ENCODE data around the gene XRCC1.

XRCC1 gene

DNA sequence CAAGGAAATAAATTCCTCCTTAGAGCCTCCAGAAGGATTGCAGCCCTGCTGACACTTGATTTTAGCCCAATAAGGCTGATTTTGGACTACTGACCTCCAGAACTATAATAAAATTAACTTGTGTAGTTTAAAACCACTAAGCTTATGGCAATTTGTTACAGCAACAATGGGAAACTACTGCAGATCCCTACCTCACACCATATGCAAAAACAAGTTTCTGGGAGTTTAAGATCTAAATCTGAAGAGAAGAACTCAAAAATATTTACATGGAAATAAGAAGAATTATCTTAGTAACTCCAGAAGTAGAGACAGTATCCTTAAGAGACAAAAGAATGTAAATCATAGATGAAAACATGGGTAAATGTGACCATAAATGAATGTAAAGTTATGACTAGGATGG lies 36.4 kb downstream of the XRCC1 start:
- Histone ChIP-seq H3K36me3 (ENCODE audit: control insufficient read depth in 1 of 2, insufficient read depth in 2 of 2, low read depth in 1 of 2, low read length in 2 of 2) (peaks cover 55 to 62% of the 10 kb centered on the region in 2 experiments), H3K9me3 (ENCODE audit: control insufficient read depth, low read length) (peaks cover 9% of the 10 kb centered on the region), H3K4ac (ENCODE audit: low read depth in 1 of 2, low read length in 2 of 2) (no peak overlapping the region), H3K79me1 (replicated peaks; ENCODE audit: low read length, poor library complexity, severe bottlenecking) (no peaks in the 10 kb centered on the region), H3K27me3 (ENCODE audit: control insufficient read depth in 1 of 2, insufficient read depth in 1 of 2, low read length in 2 of 2) (no peaks in the 10 kb centered on the region), H4K8ac (ENCODE audit: low read length) (no peak overlapping the region), H3K18ac (ENCODE audit: low read depth in 1 of 2, low read length in 2 of 2) (no peak overlapping the region), H2BK12ac (ENCODE audit: low read length in 2 of 2) (no peak overlapping the region), H2BK15ac (ENCODE audit: low read depth, poor library complexity, severe bottlenecking) (no peak overlapping the region), H3K4me3 (ENCODE audit: insufficient read depth in 1 of 2, low read depth in 1 of 2, low read length in 2 of 2) (no peak overlapping the region), H2BK120ac (ENCODE audit: low read depth, low read length) (no peak overlapping the region), H3K23ac (ENCODE audit: low read length in 2 of 2) (no peak overlapping the region), H3K27ac (ENCODE audit: low read length, poor library complexity, severe bottlenecking) (no peak overlapping the region), H2AFZ (ENCODE audit: low read depth, low read length) (no peak overlapping the region), H3K14ac (ENCODE audit: low read length in 2 of 2) (no peak overlapping the region), H4K91ac (ENCODE audit: low read length) (no peak overlapping the region), H2AK5ac (ENCODE audit: low read length, severe bottlenecking) (no peak overlapping the region), H3K9ac (ENCODE audit: low read length) (no peak overlapping the region), H3K4me1 (ENCODE audit: control insufficient read depth, insufficient read depth, low read depth, low read length) (peaks cover 4% of the 10 kb centered on the region), H2BK5ac (ENCODE audit: low read depth, low read length, poor library complexity, severe bottlenecking) (no peak overlapping the region), H3K4me2 (ENCODE audit: low read length, poor library complexity, severe bottlenecking) (no peak overlapping the region)
- no peak for DNase-seq

DNA sequence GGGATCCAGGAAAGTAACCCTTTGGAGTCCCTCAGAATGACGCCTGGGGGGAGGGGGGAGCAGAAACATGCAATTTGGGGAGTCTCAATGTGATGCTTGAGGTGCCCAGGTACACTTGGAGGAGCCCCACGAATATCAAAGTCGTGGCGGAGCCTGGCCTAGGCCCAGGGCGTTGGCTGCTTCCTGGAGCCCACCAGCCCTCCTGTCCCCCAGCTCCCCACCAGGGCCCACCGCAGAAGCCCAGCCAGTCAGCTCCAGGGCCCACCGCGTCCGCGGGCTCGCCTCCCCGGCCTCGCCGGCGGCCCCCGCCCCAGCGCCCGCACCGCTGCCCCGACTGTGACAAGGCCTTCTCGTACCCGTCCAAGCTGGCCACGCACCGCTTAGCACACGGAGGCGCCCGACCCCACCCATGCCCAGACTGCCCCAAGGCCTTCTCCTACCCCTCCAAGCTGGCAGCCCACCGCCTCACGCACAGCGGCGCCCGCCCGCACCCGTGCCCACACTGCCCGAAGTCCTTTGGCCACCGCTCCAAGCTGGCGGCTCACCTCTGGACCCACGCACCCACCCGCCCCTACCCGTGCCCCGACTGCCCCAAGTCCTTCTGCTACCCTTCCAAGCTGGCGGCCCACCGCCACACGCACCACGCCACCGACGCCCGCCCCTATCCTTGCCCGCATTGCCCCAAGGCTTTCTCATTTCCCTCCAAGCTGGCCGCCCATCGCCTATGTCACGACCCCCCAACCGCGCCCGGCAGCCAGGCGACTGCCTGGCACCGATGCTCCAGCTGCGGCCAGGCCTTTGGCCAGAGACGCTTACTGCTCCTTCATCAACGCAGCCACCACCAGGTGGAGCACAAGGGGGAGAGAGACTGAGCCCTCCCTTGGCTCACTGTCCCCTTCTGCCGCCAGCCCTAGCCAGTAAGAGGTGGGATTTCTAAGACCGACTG lies 40.2 kb downstream of the XRCC1 start:
- H3K18ac ChIP-seq (ENCODE audit: low read depth in 1 of 2, low read length in 2 of 2) = peak overlapping the region in 1 of 2 experiments; percentile 35
- no peak overlapping the region for H2BK120ac ChIP-seq (ENCODE audit: low read depth, low read length)
- H2BK12ac ChIP-seq (ENCODE audit: low read length in 2 of 2) = no peak overlapping the region
- H4K91ac ChIP-seq (ENCODE audit: low read length) = peak overlapping the region; percentile 43
- DNase-seq = peak; percentile 74
- H3K14ac ChIP-seq (ENCODE audit: low read length in 2 of 2) = no peak overlapping the region
- no peak overlapping the region for H2AFZ ChIP-seq (ENCODE audit: low read depth, low read length)
- H3K4me2 ChIP-seq (ENCODE audit: low read length, poor library complexity, severe bottlenecking) = no peak overlapping the region
- H2AK5ac ChIP-seq (ENCODE audit: low read length, severe bottlenecking) = no peak overlapping the region
- no peak overlapping the region for H2BK5ac ChIP-seq (ENCODE audit: low read depth, low read length, poor library complexity, severe bottlenecking)
- H3K9ac ChIP-seq (ENCODE audit: low read length) = peak overlapping the region; percentile 56
- H3K27me3 ChIP-seq (ENCODE audit: control insufficient read depth in 1 of 2, insufficient read depth in 1 of 2, low read length in 2 of 2) = no peaks in the 10 kb centered on the region
- H3K4ac ChIP-seq (ENCODE audit: low read depth in 1 of 2, low read length in 2 of 2) = no peak overlapping the region
- H3K4me3 ChIP-seq (ENCODE audit: insufficient read depth in 1 of 2, low read depth in 1 of 2, low read length in 2 of 2) = peak overlapping the region in 1 of 2 experiments; percentile 95
- H3K27ac ChIP-seq (ENCODE audit: low read length, poor library complexity, severe bottlenecking) = no peak overlapping the region
- no peak overlapping the region for H3K23ac ChIP-seq (ENCODE audit: low read length in 2 of 2)
- peaks cover 9% of the 10 kb centered on the region for H3K9me3 ChIP-seq (ENCODE audit: control insufficient read depth, low read length)
- peaks cover 22 to 27% of the 10 kb centered on the region in 2 experiments for H3K36me3 ChIP-seq (ENCODE audit: control insufficient read depth in 1 of 2, insufficient read depth in 2 of 2, low read depth in 1 of 2, low read length in 2 of 2)
- no peak overlapping the region for H2BK15ac ChIP-seq (ENCODE audit: low read depth, poor library complexity, severe bottlenecking)
- WGBS = 88% methylated on average over 62 of the region's 62 CpGs
- H4K8ac ChIP-seq (ENCODE audit: low read length) = no peak overlapping the region
- peaks cover 11% of the 10 kb centered on the region for H3K4me1 ChIP-seq (ENCODE audit: control insufficient read depth, insufficient read depth, low read depth, low read length)
- H3K79me1 ChIP-seq (replicated peaks; ENCODE audit: low read length, poor library complexity, severe bottlenecking) = no peaks in the 10 kb centered on the region

DNA sequence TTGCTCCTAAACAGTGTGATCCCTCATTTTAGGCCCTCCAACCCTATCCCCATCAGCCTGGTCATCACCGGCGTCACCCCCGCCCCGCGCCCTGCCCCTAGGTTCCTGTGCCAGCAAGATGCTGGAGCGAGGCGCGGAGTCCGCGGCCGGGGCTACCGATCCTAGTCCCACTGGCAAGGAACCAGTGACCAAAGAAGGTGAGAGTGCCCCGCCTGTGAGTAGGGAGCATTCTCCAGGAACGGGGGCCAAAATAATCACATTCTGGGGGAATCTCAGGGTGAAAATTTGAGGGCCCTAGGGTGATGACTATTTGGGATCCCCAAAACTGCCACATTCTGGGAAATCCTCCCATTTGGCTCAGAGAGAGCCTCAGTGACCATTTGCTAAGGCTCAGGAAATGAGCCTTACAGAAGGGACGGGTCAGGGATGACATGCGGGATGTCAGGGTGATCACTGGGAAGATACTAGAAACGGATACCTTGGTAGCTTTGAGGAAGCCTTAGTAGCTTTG lies 41.0 kb downstream of the XRCC1 start:
- Histone ChIP-seq H3K4me3 (ENCODE audit: insufficient read depth in 1 of 2, low read depth in 1 of 2, low read length in 2 of 2) (peak overlapping the region in 1 of 2 experiments; percentile 95), H3K79me1 (replicated peaks; ENCODE audit: low read length, poor library complexity, severe bottlenecking) (no peaks in the 10 kb centered on the region), H3K23ac (ENCODE audit: low read length in 2 of 2) (no peak overlapping the region), H2BK5ac (ENCODE audit: low read depth, low read length, poor library complexity, severe bottlenecking) (no peak overlapping the region), H2AK5ac (ENCODE audit: low read length, severe bottlenecking) (no peak overlapping the region), H3K27me3 (ENCODE audit: control insufficient read depth in 1 of 2, insufficient read depth in 1 of 2, low read length in 2 of 2) (no peaks in the 10 kb centered on the region), H2AFZ (ENCODE audit: low read depth, low read length) (peak overlapping the region; percentile 77), H3K18ac (ENCODE audit: low read depth in 1 of 2, low read length in 2 of 2) (peak overlapping the region in 1 of 2 experiments; percentile 87), H3K36me3 (ENCODE audit: control insufficient read depth in 1 of 2, insufficient read depth in 2 of 2, low read depth in 1 of 2, low read length in 2 of 2) (peaks cover 16 to 24% of the 10 kb centered on the region in 2 experiments), H3K4me2 (ENCODE audit: low read length, poor library complexity, severe bottlenecking) (peak overlapping the region; percentile 52), H2BK12ac (ENCODE audit: low read length in 2 of 2) (peak overlapping the region in 1 of 2 experiments; percentile 76), H2BK120ac (ENCODE audit: low read depth, low read length) (no peak overlapping the region), H2BK15ac (ENCODE audit: low read depth, poor library complexity, severe bottlenecking) (peak overlapping the region; percentile 26), H3K4ac (ENCODE audit: low read depth in 1 of 2, low read length in 2 of 2) (peak overlapping the region in 1 of 2 experiments; percentile 49), H3K9me3 (ENCODE audit: control insufficient read depth, low read length) (peaks cover 9% of the 10 kb centered on the region), H4K8ac (ENCODE audit: low read length) (peak overlapping the region; percentile 45), H3K9ac (ENCODE audit: low read length) (peak overlapping the region; percentile 56), H3K14ac (ENCODE audit: low read length in 2 of 2) (no peak overlapping the region), H4K91ac (ENCODE audit: low read length) (no peak overlapping the region), H3K27ac (ENCODE audit: low read length, poor library complexity, severe bottlenecking) (no peak overlapping the region), H3K4me1 (ENCODE audit: control insufficient read depth, insufficient read depth, low read depth, low read length) (peaks cover 13% of the 10 kb centered on the region)
- no peak for DNase-seq
- 24% methylated on average over 17 of the region's 17 CpGs for WGBS
